Peyer's patch (tissue), 4 donors: ENCODE data around the gene DNAJC5G.

Experiments
- CTCF ChIP-seq, 6 experiments: fragments of 450-650 bp in 4 of 6; fragments of 200-600 bp in 2 of 6; sonication (generic) in 1 of 6; IDR thresholded peaks; one replicate each; pipeline ENCODE4 v1.5.1; 2017 to 2019; ENCODE audit warnings: antibody characterized with exemption in 6 of 6, mild to moderate bottlenecking in 3 of 6, moderate library complexity in 1 of 6
- POLR2A ChIP-seq, 2 donors: fragments of 450-650 bp; IDR thresholded peaks; one replicate each; pipeline ENCODE4 v1.5.1; 2017; ENCODE audit warnings: antibody characterized with exemption in 2 of 2, mild to moderate bottlenecking in 2 of 2, moderate library complexity in 2 of 2

GRCh38 chr2:27307545-27308358, 32.5 kb downstream of the DNAJC5G start:
- TF ChIP-seq POLR2A (IDR thresholded peaks at IDR 0.05) (no peak), CTCF (IDR thresholded peaks at IDR 0.05) (no peak)
